ENCODE data around the gene ARL15. TPM values are rescaled to one million over a fixed set of nuclear protein-coding genes. Genes with fewer than 3 reads are reported as not detected.

The ARL15 gene
- total RNA-seq, 6 experiments from 2014 or later, result 9.8 to 16.0 (median 13.4) TPM

DNA sequence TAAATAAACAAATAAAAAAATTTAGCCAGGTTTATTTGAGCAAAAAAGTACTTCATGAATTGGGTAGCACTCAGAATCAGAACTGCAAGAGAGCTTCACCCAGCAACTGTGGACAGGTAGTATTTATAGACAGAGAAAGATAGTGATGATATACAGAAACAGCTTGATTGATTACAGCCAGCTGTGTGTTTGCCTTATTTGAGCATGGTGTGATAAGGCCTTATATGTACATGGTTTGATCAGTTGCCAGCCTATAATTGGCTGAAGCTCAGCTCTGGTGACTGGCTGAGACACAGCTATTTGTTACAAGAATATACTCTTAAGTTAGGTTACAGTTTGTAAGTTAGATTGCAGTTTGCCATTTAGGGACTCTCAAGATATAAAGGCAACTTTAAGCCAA, 34.3 kb upstream of the ARL15 start:
- Mint-ChIP-seq H3K4me1 (ENCODE audit: low read depth) (peaks cover 1% of the 10 kb centered on the region; the same call in 1 of the 2 replicates), H3K36me3 (ENCODE audit: low read depth) (peaks cover 17% of the 10 kb centered on the region), H3K27ac (no peak overlapping the region), H3K4me3 (no peak overlapping the region), H3K9me3 (peaks cover 24% of the 10 kb centered on the region), H3K27me3 (ENCODE audit: insufficient read depth) (peaks cover 4% of the 10 kb centered on the region; the same call in 1 of the 2 replicates)
- TF ChIP-seq, protein P1, sequence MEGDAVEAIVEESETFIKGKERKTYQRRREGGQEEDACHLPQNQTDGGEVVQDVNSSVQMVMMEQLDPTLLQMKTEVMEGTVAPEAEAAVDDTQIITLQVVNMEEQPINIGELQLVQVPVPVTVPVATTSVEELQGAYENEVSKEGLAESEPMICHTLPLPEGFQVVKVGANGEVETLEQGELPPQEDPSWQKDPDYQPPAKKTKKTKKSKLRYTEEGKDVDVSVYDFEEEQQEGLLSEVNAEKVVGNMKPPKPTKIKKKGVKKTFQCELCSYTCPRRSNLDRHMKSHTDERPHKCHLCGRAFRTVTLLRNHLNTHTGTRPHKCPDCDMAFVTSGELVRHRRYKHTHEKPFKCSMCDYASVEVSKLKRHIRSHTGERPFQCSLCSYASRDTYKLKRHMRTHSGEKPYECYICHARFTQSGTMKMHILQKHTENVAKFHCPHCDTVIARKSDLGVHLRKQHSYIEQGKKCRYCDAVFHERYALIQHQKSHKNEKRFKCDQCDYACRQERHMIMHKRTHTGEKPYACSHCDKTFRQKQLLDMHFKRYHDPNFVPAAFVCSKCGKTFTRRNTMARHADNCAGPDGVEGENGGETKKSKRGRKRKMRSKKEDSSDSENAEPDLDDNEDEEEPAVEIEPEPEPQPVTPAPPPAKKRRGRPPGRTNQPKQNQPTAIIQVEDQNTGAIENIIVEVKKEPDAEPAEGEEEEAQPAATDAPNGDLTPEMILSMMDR (IDR thresholded peaks at IDR 0.05), result no peak
- no peak for DNase-seq

GRCh38 chr5:54341971-54342370, 31.6 kb upstream of the ARL15 start:
- H3K36me3 Mint-ChIP-seq (ENCODE audit: low read depth), result peaks cover 12% of the 10 kb centered on the region

GRCh38 chr5:54337523-54337922, 27.1 kb upstream of the ARL15 start:
- H3K4me3 Mint-ChIP-seq, result no peak overlapping the region
- H3K9me3 Mint-ChIP-seq, result peaks cover 22% of the 10 kb centered on the region

More at GRCh38 chr5:54341971-54342370, 31.6 kb upstream of the ARL15 start:
- H3K27me3 Mint-ChIP-seq (ENCODE audit: insufficient read depth), result peaks cover 4% of the 10 kb centered on the region; the same call in 1 of the 2 replicates
- no peak overlapping the region for H3K27ac Mint-ChIP-seq
- H3K9me3 Mint-ChIP-seq, result peaks cover 24% of the 10 kb centered on the region
- DNase-seq, result no peak
- peaks cover 6% of the 10 kb centered on the region; the same call in 1 of the 2 replicates for H3K4me1 Mint-ChIP-seq (ENCODE audit: low read depth)
- no peak overlapping the region for H3K4me3 Mint-ChIP-seq
- TF ChIP-seq, protein P1 (IDR thresholded peaks at IDR 0.05), result no peak

GRCh38 chr5:54332720-54333119, 22.3 kb upstream of the ARL15 start:
- TF ChIP-seq, protein P1 (IDR thresholded peaks at IDR 0.05), result no peak
- peaks cover 9% of the 10 kb centered on the region for H3K36me3 Mint-ChIP-seq (ENCODE audit: low read depth)
- peaks cover 25% of the 10 kb centered on the region for H3K4me1 Mint-ChIP-seq (ENCODE audit: low read depth)
- H3K27ac Mint-ChIP-seq, result no peak overlapping the region
- H3K4me3 Mint-ChIP-seq, result no peak overlapping the region
- peaks cover 3% of the 10 kb centered on the region for H3K27me3 Mint-ChIP-seq (ENCODE audit: insufficient read depth)
- no peak for DNase-seq
- H3K9me3 Mint-ChIP-seq, result peaks cover 19% of the 10 kb centered on the region

More at GRCh38 chr5:54337523-54337922, 27.1 kb upstream of the ARL15 start:
- Mint-ChIP-seq H3K4me1 (ENCODE audit: low read depth) (peaks cover 6% of the 10 kb centered on the region; the same call in 1 of the 2 replicates), H3K36me3 (ENCODE audit: low read depth) (peaks cover 9% of the 10 kb centered on the region), H3K27ac (no peak overlapping the region), H3K27me3 (ENCODE audit: insufficient read depth) (peaks cover 3% of the 10 kb centered on the region)
- TF ChIP-seq, protein P1 (IDR thresholded peaks at IDR 0.05), result no peak
- DNase-seq, result no peak

DNA sequence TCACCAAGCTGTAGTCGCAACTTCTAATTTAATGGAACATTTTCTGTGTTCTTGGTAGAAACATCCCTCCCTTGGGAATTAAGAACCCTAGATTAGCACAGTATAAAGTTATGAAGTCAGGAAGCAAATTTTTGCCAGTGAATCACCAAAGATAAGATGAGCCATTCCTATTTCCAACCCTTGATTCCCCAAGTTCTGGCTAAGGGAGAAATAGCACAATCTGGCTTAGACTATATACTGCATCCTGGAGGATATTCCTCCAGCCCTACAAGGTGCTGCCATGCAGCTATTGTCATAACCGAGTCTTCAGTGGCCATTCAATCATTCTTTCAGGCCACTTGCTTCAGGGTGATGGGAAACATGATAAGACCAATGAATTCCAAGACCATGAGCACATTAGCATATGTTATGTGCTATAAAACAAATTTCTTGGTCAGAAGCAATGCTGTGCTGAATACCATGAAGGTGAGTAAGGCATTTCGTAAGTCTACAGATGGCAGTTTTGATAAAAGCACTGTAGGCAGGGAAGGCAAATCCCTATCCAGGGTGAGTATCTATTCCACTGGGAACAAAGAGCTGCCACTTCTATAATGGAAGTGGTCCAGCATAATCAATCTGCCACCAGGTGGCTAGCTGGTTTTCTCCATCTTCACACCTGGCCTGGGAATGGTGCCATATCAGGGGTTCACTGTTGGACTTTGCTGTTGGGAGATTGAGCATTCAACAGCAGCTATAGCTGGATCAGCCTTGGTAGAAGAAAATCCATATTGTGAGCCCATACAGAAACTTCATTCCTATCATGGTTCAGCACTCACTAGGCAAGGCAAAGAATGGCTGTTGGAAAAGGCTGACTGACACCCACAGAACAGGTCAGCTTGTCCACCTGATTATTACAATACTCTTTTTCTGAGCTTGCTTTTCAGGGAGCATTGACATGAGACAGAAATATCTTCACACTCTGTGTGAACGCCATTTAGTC, 19.6 kb upstream of the ARL15 start:
- Mint-ChIP-seq H3K27me3 (ENCODE audit: insufficient read depth) (peaks cover under 1% of the 10 kb centered on the region; the same call in 1 of the 2 replicates), H3K9me3 (peaks cover 7% of the 10 kb centered on the region), H3K36me3 (ENCODE audit: low read depth) (peaks cover 6% of the 10 kb centered on the region; the same call in 1 of the 2 replicates), H3K27ac (peak overlapping the region; percentile 81), H3K4me1 (ENCODE audit: low read depth) (peaks cover 25% of the 10 kb centered on the region), H3K4me3 (peak overlapping the region; percentile 46)
- TF ChIP-seq, protein P1 (IDR thresholded peaks at IDR 0.05), result peak; percentile 55
- DNase-seq, result peak; percentile 96

Data from HFFc6 (cell line).